HG03045 (cell line): Measurements from ENCODE around the gene AXIN1.
"Not testable (repeated sequence)": the region's sequence is repeated elsewhere in the genome, so short reads cannot be mapped to it uniquely, and the experiment has no call there.

ENCODE experiments used
- ATAC-seq: cut with Tn5 transposase; IDR thresholded peaks from one replicate; pipeline ENCODE4 v1.9.1; 2021; ENCODE audit warnings: mild to moderate bottlenecking, moderate library complexity; ENCODE audit not compliant: unreplicated experiment

The AXIN1 gene

GRCh38 chr16:352547-353403 is at the start of gene AXIN1:
Gene AXIN1 (minus strand): TSS chr16:352723. CDS start chr16:347025, 5,698 bp downstream.
- peak; percentile 58 for ATAC-seq

DNA sequence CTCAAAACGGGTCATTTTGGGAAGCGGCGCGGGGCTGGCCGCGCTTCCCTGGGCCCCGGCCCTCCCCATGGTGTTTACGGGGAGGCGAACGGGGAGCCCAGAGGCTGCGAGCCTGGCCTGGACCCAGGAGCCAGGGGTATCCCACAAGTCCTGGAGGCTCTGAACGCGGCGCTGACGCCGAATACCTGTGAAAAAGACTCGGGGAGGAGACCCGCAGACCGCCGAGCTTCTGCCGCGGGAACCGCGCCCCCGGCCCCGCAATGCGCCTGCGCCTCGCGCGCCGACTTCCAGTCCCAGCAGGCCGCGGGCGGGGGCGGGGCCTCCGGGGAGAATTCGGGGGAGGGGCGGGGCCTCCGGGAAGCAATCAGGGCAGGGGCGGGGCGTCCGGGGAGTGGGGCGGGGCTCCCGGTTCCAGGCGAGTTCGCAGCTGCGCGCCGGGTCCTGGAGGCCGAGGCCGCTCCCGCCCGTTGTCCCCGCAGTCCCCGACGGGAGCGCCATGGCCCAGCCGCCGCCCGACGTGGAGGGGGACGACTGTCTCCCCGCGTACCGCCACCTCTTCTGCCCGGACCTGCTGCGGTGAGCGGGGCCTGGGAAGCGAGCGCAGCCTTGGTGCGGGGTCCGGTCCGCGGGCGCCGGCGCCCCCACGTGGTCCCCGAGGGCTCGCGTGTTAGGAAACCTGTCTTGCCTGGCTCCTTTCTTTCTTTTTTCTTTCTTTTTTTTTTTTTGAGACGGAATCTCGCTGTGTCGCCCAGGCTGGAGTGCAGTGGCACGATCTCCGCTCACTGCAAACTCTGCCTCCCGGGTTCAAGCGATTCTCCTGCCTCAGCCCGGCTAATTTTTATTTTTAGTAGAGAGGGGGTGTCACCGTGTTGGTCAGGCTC is 49.2 kb upstream of the AXIN1 start, which contains the start of gene DECR2:
Gene DECR2, plus strand, starts transcription at position 418 of the 881 bp plus-strand sequence. Its CDS starts 79 bp downstream, at position 497.
- ATAC-seq = peak; percentile 64

- no peak for ATAC-seq
These were observed 47.6 kb upstream of the AXIN1 start for GRCh38 chr16:400061-400591.

DNA sequence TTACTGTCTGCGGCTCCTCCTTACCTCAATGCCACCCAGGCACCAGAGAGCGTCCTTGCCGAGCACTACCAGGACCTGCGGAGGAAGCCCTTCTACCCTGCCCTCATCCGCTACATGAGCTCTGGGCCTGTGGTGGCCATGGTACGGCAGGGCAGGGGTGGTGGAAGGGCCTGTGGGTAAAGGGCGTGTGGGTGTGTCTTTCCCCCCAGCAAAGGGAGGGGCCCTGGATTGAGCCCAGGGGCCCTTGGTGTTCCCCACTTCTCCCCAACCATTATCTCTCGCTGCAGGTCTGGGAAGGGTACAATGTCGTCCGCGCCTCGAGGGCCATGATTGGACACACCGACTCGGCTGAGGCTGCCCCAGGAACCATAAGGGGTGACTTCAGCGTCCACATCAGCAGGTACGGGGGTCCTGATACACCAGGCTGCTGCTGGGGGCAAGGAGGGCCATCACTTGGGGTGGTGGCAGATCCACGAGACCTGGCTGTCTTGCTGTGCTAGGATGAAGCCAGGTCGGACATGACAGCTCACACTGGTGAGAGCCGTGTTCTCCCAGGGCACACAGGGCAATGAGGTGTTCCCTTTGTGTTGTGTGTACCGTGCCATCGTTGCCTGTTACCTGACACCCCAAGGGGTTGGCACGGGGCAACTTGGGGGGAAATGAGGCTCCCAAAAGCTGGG is 47.0 kb upstream of the AXIN1 start:
- no peak for ATAC-seq

DNA sequence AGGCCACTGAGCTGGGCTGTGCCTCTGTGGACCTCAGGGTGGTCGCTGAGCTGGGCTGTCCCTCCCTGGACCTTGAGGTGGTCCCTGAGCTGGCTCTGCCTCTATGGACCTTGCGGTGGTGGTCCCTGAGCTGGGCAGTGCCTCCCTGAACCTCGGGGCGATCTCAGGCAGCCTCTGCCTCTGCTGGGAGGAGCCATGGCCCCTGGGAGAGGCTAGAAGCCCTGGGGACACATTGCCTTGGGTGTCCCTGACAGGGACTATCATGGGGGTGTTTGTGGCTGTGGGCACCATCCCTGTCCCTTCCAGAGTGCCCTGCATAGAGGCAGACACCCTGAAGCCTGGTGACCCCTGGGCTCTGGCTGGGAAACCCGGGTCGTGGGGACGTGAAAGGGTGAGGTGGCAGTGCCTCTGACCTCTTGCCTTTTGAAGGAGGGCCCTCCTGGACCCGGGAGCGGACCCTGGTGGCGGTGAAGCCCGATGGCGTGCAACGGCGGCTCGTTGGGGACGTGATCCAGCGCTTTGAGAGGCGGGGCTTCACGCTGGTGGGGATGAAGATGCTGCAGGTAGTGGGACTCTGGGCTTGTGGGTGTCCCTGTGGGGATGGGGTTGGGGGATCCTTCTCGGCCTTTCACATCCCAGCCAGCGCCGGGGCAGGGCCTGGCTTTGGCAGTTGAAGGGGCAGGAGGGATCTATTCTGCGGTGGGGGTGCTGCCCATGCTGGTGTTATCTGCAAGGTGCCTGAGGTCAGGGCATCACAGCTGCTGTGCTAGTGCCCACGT is 46.2 kb upstream of the AXIN1 start:
- no peak for ATAC-seq

- ATAC-seq = no peak
These were observed 45.3 kb upstream of the AXIN1 start for GRCh38 chr16:397736-398332.

DNA sequence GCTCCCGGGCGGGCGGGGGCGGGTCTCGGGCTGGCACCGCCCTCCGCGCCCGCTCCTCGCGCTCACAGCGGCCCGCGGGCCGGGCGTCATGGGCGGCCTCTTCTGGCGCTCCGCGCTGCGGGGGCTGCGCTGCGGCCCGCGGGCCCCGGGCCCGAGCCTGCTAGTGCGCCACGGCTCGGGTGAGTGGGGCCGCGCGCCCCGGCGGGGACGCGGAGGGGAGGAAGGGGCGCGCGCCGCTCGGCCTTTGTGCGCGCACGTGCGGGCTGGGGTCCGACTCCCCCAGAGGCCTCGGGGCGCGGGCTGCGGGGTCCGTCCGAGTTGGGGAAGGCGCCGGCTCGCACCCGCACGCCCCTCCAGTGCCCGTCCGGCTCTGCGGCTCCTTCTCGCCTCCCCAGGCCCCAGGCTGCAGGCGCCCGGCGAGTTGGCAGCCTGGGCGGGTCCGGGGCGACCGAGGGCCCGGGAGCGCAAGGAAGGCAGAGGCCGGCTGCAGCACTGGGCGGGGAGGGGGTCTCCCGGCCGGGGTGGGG is 44.7 kb upstream of the AXIN1 start, which contains the start of gene NME4:
Gene NME4, plus strand, starts transcription at position 65 of the 527 bp plus-strand sequence. Its CDS starts 24 bp downstream, at position 89.
- ATAC-seq = no peak

- ATAC-seq = no peak
These were observed 44.1 kb upstream of the AXIN1 start for GRCh38 chr16:396605-397004.

DNA sequence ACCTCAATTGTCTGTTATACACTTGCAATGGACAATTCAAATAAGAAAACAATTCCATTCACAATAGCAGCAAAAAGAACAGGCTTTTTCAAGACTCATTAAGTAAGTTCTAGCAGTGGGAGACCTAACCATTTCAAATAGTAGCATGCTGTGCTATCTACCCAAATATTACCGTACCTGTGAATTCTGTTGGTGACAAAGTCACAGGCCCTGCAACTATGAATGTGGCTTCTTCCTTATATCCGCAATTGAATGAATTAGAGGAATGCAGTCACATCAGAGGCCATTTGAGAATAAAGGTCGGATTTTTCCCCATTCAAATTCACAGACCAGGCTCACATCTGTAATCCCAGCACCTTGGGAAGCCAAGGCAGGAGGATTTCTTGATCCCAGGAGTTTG is 43.7 kb upstream of the AXIN1 start:
- ATAC-seq = no peak

DNA sequence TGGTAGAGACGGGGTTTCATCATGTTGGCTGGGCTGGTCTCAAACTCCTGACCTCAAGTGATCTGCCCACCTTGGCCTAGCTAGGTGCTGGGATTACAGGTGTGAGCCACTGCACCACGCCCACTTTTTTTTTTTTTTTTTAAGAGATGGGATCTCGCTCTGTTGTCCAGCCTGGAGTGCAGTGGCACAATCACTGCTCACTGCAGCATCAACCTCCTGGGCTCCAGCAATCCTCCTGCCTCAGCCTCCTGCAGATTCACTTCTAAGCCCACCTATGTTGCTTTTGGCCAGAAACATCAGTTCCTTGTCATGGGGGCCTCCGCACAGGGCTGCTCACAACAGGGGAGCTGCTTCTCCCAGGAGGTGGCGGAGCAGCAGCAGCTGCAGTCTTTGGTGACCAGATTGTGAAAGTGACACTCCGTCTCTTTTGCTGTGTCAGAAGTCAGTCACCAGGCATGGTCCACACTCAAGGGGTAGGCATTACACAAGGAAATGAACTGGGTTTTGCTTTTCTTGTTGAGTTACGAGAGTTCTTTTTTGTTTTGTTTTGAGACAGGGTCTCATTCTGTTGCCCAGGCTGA is 40.0 kb upstream of the AXIN1 start:
- ATAC-seq = no peak

DNA sequence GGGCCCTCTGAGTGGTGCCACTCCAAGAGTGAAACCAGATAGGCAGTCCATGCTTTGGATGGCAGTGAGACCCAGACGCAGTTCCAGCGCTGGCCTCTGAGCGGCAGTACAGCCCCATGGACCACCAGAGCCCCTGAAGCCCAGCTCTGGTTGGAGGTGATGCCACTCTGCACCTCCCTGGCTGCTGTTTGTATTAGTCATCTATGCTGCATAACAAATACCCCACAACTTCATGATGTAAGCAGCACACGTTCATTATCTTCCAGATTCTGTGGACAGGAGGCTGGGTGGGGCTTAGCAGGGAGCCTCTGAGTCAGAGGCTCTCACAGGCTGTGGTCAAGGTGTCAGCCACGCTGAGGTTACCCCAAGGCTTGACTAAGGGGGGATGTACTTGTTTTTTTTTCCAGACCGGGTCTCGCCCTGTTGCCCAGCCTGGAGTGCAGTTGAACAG is 39.4 kb upstream of the AXIN1 start:
- ATAC-seq = no peak

DNA sequence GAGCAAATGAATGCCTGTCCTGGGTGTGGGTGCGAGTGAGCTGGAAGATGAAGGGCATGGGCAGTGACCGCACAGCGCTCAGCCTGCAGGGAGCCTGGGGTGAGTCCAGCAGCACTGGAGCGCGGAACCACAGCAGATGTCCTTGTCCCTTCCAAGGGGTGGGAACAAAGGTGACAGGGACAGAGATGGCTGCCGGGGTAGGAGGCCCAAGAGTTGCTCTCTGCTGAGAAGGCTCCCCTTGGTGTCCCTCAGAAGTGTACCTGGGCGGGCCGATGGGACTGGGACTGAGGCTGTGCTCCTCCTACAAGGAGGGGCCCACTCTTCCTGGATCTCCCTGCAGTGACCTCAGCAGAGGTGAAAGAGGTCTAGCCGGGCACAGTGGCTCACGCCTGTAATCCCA is 36.8 kb upstream of the AXIN1 start:
- no peak for ATAC-seq

DNA sequence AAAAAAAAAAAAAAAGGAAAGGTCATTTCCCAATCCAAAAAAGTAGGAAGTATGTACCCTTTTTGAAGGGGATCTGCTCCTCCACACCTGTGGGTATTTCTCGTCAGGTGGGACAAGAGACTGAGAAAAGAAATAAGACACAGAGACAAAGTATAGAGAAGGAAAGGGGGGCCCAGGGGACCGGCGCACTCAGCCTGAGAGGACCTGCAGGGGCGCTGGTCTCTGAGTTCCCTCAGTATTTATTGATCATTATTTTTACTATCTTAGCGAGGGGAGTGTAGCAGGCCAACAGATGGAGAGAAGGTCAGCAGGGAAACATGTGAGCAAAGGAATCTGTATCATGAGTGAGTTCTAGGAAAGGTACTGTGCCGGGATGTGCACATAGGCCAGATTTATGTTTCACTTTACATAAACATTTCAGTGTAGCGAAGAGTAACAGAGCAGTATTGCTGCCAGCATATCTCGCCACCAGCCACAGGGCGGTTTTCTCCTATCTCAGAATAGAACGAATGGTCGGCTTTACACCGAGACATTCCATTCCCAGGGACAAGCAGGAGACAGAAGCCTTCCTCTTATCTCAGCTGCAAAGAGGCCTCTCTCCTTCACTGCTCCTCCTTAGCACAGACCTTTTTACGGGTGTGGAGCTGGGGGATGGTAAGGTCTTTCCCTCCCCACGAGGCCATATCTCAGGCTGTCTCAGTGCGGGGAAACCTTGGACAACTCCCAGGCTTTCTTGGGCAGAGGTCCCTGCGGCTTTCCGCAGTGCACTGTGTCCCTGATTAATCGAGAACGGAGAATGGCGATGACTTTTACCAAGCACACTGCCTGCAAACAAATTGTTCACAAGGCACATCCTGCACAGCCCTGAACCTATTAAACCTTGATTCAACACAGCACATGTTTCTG is 35.5 kb upstream of the AXIN1 start:
- ATAC-seq = not testable (repeated sequence)

DNA sequence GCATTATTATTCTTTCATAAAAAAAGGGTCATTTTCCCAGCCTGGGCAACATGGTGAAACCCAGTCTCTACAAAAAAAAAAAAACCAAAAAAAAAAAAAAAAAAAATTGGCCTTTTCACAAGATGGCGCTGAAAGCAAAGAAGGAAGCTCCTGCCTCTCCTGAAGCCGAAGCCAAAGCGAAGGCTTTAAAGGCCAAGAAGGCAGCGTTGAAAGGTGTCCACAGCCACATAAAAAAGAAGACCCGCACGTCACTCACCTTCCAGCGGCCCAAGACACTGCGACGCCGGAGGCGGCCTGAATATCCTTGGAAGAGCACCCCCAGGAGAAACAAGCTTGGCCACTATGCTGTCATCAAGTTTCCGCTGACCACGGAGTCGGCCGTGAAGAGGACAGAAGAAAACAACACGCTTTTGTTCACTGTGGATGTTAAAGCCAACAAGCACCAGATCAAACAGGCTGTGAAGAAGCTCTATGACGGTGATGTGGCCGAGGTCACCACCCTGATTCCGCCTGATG is 34.2 kb upstream of the AXIN1 start:
- ATAC-seq = no peak

GRCh38 chr16:383326-384051 is 31.0 kb upstream of the AXIN1 start:
- no peak for ATAC-seq

- ATAC-seq = peak; percentile 62
These were observed 29.5 kb upstream of the AXIN1 start, which contains the start of gene PGAP6 for GRCh38 chr16:381789-382717. Gene PGAP6 (minus strand): TSS chr16:381978. CDS start chr16:381821, 157 bp downstream.
